Posterior cingulate gyrus (tissue), 11 donors: Measurements from ENCODE around the gene PXYLP1.

Experiments used
- DNase-seq, 10 donors: peaks; one replicate each; pipeline versions ENCODE4 v3.0.0 to v3.0.0-alpha.2; 2020 to 2021; ENCODE audit warnings: mixed read lengths in 3 of 10
- intact Hi-C: fragments of 100-400 bp; cut with DNase I; formaldehyde crosslinking; loops from one replicate; pipeline ENCODE4 v1.15.1; 2023

PXYLP1 gene

GRCh38 chr3:141246224-141246957, 14.8 kb downstream of the PXYLP1 start:
- intact Hi-C loops, result no loop called here
- no peak for DNase-seq

DNA sequence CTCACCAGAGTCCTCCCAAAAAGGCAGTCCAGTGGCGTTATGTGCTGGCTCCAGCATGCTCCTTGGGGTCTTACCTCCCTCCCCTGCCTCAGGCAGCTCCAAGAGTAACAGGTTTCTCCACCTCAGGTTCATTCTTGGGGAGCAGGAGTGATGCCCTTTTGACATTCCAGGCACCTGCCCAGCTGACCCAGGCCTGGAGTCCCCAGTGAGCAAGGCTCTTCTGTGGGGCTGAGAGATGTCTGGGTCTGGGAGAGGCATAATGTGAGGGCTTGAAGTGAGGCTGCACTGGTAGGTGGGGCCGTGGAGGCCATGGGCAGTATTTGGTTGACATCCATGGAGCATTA, 15.3 kb downstream of the PXYLP1 start:
- intact Hi-C loops, result no loop called here
- no peak for DNase-seq

DNA sequence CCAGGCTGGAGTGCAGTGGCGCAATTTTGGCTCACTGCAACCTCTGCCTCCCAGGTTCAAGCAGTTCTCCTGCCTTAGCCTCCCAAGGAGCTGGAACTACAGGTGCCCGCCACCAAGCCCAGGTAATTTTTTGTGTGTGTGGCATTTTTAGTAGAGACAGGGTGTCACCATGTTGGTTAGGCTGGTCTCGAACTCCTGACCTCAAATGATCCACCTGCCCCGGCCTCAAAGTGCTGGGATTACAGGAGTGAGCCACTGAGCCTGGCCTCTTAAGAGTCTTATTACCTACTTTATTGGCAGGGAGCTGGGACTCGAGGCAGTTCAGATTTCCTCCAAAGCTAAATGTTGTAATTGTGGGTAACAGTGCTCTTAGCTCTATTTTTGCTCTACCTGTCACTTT, 16.4 kb downstream of the PXYLP1 start:
- DNase-seq, result no peak
- intact Hi-C loops, result no loop called here

GRCh38 chr3:141249041-141249440, 17.4 kb downstream of the PXYLP1 start:
- DNase-seq, result no peak
- intact Hi-C loops, result no loop called here

- no peak for DNase-seq
- intact Hi-C loops, result no loop called here
Observed at GRCh38 chr3:141250342-141250741, 18.7 kb downstream of the PXYLP1 start.

DNA sequence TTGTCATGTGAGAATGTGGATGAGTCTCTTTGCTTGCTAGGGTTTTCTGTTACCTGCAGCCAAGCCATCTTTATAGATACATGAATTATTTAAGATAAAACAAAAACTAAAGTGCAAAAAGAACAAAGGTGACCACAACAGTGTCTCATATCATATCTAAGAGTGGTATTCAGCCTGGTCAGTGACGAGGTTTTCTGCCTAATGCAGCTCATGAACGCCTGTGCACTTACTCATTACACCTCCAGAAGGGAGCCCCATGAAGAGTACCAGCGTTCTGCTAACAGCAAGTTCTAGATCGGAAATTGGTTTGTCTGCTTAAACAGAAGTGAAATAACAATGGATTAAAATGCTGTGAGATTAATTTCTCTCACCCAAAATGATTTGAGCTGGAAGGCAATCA, 19.2 kb downstream of the PXYLP1 start:
- intact Hi-C loops, result no loop called here

DNA sequence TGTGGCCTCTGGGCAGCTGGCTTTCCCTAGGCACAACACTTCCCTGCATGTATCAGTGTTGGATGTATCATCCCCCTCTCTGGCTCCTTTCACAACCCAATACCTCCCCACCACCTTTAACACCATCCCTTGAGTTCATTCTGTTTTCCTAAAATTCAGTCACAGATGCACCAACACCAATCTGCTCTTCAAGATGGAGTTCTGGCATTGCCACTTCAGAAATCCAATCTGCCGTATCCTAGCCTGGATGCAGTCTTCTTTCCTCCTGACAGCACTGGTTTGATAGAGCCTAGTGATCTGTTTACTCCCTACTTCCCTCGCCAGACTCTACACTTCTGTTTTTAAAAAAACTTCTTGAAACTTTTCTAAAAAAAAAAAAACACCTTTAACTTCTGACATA, 21.7 kb downstream of the PXYLP1 start:
- intact Hi-C loops, result no loop called here
- DNase-seq, result no peak

More for the DNA sequence above, 19.2 kb downstream of the PXYLP1 start:
- DNase-seq, result no peak

- intact Hi-C loops, result no loop called here
- DNase-seq, result peak in 1 of 10 donors; percentile 79
Observed at GRCh38 chr3:141253811-141254210, 22.2 kb downstream of the PXYLP1 start.

DNA sequence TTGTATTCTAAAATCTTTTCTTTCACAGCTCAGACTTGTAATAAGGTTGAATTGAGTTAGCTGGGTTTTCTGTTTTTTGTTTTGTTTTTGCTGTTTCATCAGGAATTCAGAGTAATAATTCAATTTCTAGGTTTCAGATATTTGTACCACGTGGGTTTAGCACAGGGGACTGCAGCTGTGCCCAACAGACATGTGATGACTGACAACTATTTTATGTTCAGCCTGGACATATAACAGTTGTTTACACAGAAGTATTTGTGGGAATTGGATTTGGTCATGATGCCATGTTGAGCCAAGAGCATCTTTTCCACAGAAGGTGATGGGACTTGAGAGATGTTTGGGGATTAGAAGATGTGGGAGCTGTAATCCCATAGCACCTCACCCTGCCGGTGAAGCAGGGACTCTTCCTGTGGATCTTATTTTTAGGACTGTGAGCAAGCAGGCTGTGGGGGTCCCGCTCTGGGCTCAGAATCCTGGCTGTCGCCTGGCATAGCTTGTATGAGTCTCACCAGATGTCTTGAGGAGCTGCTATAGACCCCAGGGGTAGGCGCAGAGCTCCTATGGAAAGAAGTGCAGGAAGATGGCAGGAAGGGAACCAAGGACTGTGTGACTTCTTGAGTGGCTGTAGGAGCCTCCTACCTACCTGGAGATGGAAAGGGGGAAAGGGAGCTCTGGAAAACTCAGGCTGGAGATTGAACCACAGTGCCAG, 23.7 kb downstream of the PXYLP1 start:
- DNase-seq, result no peak
- intact Hi-C loops, result no loop called here

- DNase-seq, result peak in 2 of 10 donors; percentile 39 to 85
- intact Hi-C loops, result no loop called here
Observed at GRCh38 chr3:141255846-141256261, 24.2 kb downstream of the PXYLP1 start.

DNA sequence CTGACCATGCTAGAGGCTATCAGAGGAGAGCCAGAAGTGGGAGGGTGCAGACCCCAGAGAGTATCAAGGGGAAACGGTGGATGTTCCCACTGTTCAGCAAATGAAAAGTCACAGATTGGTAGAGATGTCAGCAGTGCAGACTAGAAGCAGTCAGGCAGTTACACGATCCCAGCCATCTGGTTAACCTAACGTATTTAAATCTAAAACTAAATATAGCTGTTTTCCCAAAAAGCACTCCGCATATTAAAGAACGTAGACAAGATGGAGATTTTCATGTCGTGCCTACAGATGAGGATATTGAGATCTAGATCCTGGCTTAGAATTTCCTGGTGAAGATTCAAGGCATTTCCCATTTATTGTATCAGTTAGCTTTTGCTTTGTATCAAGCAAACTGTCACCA, 25.2 kb downstream of the PXYLP1 start:
- no peak for DNase-seq
- intact Hi-C loops, result no loop called here

DNA sequence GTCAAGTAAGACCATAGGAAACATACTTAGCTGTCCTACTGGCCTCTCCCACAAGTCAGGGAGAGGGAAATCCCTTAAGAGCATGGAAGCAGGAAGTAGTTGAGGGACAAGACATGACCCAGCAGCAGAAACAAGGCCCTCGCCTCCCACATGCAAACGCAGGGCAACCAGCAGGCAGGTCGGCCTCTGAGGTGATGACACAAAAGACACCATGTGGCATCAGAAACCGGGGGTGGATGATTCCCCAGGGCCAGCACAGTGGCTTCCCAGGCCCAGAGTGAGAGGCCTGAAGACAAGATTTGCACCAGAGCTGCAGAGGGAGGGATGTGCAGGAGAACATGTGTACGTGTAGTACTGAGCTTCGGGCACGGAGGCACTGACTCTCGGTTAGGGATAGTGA, 26.3 kb downstream of the PXYLP1 start:
- DNase-seq, result peak in 1 of 10 donors; percentile 58
- intact Hi-C loops, result no loop called here

DNA sequence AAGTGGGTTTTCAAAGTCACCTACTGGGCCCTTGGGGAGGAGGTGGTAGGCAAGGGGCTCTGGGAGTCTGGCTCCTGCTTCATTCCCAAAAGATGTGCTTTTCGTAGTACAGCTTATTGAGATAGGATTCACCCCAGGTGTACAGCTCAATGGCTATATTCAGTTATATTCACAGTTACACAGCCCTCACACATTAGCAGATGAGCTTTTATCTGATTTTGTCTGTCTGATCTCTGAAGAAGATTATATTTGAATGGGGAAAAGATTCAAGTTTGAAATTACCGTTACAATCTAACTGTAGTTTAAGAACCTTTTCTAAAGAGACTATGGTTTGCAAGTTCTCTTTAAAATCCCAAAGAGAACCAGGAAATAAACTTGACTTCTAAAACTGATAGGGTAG, 27.3 kb downstream of the PXYLP1 start:
- intact Hi-C loops, result no loop called here

DNA sequence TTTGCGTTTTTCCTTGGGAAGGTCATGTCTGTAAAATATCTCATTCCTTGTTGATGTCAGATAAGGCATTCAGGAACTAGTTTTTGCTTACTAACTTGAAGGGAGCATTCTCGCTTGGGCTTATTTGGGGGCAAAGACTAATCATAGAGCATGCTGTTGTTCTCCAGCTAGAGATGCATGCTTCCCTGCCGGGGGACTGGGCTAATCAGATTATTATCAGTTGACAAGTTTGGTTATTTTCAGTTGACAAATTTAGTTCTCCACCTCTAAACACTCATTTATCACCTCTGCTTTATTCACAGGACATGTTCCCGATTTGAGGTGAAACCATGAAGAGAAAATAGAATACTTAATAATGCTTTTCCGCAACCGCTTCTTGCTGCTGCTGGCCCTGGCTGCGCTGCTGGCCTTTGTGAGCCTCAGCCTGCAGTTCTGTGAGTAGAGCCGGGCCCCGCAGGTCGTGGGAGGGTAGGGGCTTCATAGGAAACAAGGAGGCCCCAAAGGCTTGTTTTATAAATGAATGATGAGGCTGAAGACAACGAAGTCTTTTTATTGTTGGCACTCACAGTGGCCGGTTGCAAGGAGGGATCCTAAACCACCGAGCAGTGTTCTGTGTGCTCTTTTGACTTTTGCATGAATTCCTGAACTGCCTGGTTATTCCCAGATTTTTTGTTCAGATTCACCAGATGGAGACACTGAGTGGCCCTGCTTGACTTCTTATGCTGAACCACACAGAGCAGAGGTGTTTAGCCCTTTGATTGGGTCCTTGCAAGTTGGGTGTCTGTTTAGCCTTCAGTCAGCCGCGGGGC, 28.4 kb downstream of the PXYLP1 start:
- intact Hi-C loops, result no loop called here
- no peak for DNase-seq

More for the DNA sequence above, 27.3 kb downstream of the PXYLP1 start:
- DNase-seq, result no peak

DNA sequence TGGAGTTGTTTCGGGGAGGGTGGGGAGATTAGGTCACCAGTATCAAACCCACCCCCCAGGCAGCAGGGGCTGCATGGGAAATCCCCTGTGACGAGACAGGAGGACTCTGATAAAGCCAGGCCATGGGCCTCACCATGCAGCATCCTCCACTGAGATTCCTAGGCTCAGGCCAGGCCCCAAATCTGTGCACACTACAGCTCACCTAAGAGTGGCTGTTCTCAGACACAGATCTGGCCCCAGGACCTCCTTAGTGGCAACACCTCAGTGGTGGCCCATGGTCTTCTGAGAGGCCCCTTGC, 29.0 kb downstream of the PXYLP1 start:
- intact Hi-C loops, result no loop called here
- peak in 1 of 10 donors; percentile 73 for DNase-seq

DNA sequence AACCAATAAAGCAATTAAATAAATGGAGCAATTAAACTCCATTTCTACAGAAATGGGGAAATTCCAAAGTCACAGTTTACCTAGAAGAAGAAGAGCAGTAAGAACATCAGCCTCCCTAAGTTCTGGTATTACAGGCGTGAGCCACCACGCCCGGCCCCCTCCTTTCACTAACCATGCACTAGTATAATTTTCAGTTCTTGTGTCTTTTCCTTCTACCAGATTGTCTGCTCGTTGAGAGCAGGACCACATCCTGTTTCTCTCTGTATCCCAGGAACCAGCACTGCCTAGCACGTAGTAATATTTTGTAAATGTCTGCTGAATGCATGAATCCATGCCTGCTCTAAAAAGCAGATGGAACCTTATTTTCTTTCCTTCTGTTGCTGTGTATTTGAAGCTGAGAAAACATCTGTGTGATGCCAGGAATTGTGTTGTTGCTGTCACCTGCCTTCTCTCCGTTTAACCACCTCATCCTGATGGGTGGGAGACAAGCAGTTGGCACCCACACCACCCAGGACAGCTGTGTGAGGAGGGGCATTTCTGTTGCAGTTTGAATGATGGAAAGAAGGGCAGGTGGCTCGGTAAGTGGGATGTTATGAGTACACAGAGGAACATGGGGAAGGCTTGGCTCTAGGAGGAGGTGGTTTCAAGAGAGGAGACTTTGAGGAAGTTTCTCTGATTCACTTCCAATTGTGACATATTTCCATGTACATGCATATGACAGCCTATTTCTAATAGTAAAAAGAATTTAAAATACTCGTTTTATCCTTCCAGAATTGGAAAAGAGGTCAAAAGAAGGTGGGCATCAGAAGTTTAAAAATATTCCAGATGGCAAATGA, 30.1 kb downstream of the PXYLP1 start:
- intact Hi-C loops, result no loop called here
- DNase-seq, result no peak

- intact Hi-C loops, result no loop called here
- no peak for DNase-seq
Observed at GRCh38 chr3:141262308-141262705, 30.7 kb downstream of the PXYLP1 start.

DNA sequence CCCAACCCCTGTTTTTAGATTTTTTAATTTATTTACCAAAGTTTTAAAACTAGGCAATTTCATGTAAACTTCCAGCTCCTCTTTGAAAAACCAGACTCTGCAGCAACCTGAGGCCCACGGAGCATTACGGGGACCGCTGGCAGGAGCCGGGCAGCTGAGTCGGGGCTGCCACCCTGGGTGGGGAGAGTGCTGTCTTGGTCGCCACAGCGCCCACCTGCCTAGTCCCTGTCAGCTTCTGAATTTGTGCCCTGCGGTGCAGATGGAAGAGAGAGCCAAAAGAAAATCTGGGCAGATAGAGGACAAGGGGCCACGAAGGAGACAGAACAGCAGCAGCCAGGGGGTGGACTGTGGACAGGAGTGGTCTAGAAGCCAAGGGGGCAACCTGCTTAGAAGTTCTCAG, 34.6 kb downstream of the PXYLP1 start:
- no peak for DNase-seq
- intact Hi-C loops, result no loop called here

DNA sequence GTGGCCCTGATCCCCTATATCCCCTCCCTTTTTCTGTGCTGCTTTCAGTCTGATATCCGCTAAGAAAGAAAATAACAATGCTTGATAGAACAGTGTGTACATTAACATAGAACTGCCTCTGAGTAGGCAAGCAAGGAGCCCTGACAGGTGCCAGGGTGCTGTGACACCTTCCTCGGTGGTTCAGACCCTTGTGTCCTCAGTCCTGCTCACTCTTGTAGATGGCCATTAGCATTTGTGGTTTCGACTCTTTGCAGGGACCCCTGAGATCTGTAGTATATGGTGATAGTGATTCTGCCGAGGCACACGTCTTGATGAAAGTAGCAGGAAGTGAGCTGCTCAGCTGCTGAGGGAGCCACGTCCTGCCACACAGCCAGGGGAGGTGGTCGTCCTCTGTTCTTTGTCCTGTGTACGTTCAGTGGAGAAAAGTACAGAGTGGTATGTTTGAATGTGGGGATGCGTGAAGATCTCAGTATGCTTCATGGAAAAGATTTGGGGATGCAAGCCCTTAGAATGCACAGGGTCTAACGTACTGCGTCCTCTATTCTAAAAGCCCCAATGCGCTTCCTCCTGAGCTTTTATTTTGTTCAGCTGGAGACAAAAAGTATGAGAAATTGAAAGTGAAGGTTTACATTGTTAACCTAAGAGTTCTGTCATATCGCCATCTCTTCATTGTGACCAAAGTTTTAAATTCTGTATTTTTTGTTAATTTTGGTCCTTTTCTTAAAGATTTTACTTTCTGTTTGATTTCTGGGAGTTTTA, 35.4 kb downstream of the PXYLP1 start:
- no peak for DNase-seq
- intact Hi-C loops, result no loop called here

- intact Hi-C loops, result no loop called here
- DNase-seq, result no peak
Observed at GRCh38 chr3:141267629-141268028, 36.0 kb downstream of the PXYLP1 start.
